Measurements from ENCODE around the gene CDKN2B-AS1. TPM values are rescaled to one million over a fixed set of nuclear protein-coding genes. Genes with fewer than 3 reads are reported as not detected.

Gene CDKN2B-AS1
- total and polyA plus RNA-seq, 3 donors from 2014 or later: 2.2 to 3.5 (median 3.0) TPM

DNA sequence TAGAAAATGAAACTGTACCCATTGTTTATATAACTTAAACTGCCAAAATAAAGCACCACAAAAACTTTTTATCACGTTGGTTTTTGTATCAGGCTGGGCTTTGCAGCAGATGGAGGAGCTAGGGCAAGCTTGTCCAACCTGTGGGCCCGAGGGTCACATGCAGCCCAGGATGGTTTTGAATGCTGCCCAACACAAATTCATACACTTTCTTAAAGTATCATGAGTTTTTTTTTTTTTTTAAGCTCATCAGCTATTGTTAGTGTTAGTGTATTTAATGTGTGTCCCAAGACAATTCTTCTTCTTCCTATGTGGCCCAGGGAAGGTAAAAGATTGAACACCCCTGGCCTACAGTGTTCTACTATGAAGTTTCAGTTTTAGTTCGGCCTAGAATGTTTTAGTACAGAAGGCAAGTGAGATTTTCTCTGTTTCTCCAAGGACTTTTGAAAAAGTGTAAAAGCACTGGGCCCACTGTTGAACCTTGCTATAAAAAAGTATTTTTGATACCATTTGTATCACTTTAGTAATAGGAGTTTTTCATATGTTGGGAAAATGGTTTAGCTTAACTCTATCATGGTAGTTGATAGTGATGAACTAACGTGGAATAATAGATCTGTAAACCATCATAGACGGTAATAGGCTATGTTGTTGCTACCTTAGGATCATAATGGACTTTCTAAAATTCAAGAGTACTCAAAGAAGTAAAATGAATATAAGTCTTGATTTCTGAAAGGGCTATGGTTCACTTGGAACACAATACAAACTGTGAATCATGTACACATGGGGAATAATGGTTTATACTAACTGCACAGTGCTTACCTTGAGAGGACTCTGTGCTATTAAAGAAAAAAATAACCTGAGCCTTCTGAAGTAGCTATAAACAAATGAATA lies 3.3 kb upstream of the CDKN2B-AS1 start:
- Histone ChIP-seq H3K4me1 (peaks cover 5% of the 10 kb centered on the region), H3K27me3 (no peaks in the 10 kb centered on the region), H3K9me3 (no peaks in the 10 kb centered on the region), H3K4me3 (no peak overlapping the region), H3K36me3 (ENCODE audit: low read depth, missing control alignments) (no peaks in the 10 kb centered on the region), H3K27ac (no peak overlapping the region)
- 88 to 91% methylated on average over 5 of the region's 5 CpGs for WGBS, 2 donors
- DNase-seq: no peak
- TF ChIP-seq POLR2A (IDR thresholded peaks at IDR 0.05): no peak
- TF ChIP-seq, protein P1, sequence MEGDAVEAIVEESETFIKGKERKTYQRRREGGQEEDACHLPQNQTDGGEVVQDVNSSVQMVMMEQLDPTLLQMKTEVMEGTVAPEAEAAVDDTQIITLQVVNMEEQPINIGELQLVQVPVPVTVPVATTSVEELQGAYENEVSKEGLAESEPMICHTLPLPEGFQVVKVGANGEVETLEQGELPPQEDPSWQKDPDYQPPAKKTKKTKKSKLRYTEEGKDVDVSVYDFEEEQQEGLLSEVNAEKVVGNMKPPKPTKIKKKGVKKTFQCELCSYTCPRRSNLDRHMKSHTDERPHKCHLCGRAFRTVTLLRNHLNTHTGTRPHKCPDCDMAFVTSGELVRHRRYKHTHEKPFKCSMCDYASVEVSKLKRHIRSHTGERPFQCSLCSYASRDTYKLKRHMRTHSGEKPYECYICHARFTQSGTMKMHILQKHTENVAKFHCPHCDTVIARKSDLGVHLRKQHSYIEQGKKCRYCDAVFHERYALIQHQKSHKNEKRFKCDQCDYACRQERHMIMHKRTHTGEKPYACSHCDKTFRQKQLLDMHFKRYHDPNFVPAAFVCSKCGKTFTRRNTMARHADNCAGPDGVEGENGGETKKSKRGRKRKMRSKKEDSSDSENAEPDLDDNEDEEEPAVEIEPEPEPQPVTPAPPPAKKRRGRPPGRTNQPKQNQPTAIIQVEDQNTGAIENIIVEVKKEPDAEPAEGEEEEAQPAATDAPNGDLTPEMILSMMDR (IDR thresholded peaks at IDR 0.05): no peak
- intact Hi-C loops (cut with DNase I; ENCODE audit: low total_unique reads): no loop called here

DNA sequence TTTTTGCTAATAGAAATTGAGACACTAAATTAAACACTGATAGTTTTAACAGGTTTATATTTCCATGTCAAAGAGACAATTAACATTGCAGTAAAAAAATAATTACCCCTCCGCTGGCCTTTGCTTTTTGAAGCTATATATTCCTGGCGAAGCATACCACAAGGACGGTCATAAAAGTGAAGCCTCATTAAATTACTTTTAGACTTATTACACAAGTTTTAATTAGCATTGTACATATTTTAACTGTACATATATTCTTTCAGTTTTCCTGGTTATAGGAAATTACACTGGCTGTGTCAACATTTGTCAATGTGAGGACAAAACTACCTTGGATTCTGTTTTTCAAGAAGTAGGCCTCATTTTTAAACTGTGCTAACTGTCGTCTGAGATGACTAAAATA lies 1.6 kb upstream of the CDKN2B-AS1 start:
- DNase-seq: no peak
- 69 to 79% methylated on average over 4 of the region's 4 CpGs for WGBS, 2 donors
- Histone ChIP-seq H3K4me3 (peak overlapping the region in 1 of 2 donors; percentile 82), H3K9me3 (no peaks in the 10 kb centered on the region), H3K4me1 (peaks cover 8% of the 10 kb centered on the region), H3K27ac (no peak overlapping the region), H3K36me3 (ENCODE audit: low read depth, missing control alignments) (no peaks in the 10 kb centered on the region), H3K27me3 (no peaks in the 10 kb centered on the region)
- intact Hi-C loops (cut with DNase I; ENCODE audit: low total_unique reads): no loop called here
- no peak for TF ChIP-seq POLR2A (IDR thresholded peaks at IDR 0.05)
- TF ChIP-seq, protein P1 (IDR thresholded peaks at IDR 0.05): no peak

DNA sequence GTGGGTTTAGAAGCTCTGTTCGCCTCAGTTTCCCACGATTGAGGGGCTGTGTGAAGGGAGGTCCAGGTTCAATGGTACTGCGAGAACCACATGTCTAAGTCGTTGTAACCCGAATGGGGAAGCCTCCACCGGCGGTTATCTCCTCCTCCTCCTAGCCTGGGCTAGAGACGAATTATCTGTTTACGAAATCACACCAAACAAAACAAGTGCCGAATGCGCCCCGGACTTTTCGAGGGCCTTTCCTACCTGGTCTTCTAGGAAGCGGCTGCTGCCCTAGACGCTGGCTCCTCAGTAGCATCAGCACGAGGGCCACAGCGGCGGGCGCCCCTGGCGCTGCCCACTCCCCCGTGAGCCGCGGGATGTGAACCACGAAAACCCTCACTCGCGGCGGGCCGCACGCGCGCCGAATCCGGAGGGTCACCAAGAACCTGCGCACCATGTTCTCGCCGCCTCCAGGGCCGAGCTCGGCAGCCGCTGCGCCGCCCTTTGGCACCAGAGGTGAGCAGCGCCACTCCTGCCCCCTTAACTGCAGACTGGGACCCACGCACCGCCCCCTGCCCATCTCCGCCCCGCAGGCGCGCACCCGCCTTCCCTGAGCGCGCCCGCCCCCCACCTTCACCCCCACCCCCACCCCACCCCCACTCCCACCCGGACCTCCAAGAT lies 567 bp upstream of the CDKN2B-AS1 start, which contains the start of gene CDKN2A:
Gene CDKN2A, minus strand, starts transcription at position 500 of the 663 bp plus-strand sequence.
- DNase-seq: peak; percentile 61
- intact Hi-C loops (cut with DNase I; ENCODE audit: low total_unique reads): no loop called here
- Histone ChIP-seq H3K27ac (peak within 1 kb of the TSS; percentile 61 to 89), H3K4me1 (peaks cover 8% of the 10 kb centered on the region), H3K9me3 (no peaks in the 10 kb centered on the region), H3K36me3 (ENCODE audit: low read depth, missing control alignments) (no peaks in the 10 kb centered on the region), H3K4me3 (peak within 1 kb of the TSS; percentile 77 to 82), H3K27me3 (no peaks in the 10 kb centered on the region)
- WGBS, 2 donors: 7 to 16% methylated on average over 18 to 51 of the region's 53 CpGs
- TF ChIP-seq, protein P1 (IDR thresholded peaks at IDR 0.05): no peak
- no peak for TF ChIP-seq POLR2A (IDR thresholded peaks at IDR 0.05)

DNA sequence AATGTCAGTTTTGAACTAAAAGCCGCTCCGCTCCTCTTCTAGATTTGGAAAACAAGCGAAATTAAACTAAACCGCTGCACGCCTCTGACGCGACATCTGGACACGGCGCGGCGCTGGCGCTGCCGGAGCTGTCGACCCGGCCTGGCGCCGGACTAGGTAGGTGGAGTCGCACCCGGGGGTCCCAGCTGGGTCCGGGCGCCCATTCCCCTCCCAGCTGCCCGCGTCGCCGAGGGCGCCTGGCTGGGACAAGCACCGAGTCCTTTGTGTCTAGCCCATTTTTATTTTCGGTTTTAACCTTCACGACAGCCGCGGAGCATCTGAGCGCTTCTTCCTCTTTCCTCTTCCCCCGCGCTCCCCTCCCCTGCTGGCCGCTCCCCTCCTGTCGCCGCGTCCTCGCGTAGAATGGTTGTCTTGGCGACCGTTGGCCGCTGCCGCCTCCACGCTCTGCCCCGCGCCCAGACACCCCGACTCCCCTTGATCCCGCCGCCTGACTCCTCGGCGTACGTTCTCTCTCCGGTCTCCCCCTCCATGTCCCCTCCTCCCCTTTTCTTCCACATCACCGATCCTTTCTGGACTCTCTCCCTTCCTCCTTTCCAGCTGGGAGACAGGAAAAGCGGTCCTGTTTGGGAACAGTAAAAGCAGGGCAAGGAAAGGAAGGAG lies 545 bp downstream of the CDKN2B-AS1 start:
- 0 to 1% methylated on average over 51 to 54 of the region's 56 CpGs for WGBS, 2 donors
- H3K27me3 ChIP-seq: no peaks in the 10 kb centered on the region
- H3K27ac ChIP-seq: peak overlapping the region; percentile 61 to 89
- peak; percentile 76 for DNase-seq
- intact Hi-C loops (cut with DNase I; ENCODE audit: low total_unique reads): no loop called here
- TF ChIP-seq POLR2A (IDR thresholded peaks at IDR 0.05): no peak
- TF ChIP-seq, protein P1 (IDR thresholded peaks at IDR 0.05): no peak
- peak overlapping the region; percentile 77 to 82 for H3K4me3 ChIP-seq
- H3K9me3 ChIP-seq: no peaks in the 10 kb centered on the region
- peaks cover 8% of the 10 kb centered on the region for H3K4me1 ChIP-seq
- no peaks in the 10 kb centered on the region for H3K36me3 ChIP-seq (ENCODE audit: low read depth, missing control alignments)
